GM23338 (cell line): ENCODE data around the gene DIP2C.

Experiments used
- EZH2 ChIP-seq: fragments of 200-600 bp; sonication (generic); IDR thresholded peaks from one replicate; pipeline ENCODE4 v1.8.0; 2017; ENCODE audit warnings: antibody characterized with exemption, mild to moderate bottlenecking, low read depth; ENCODE audit not compliant: unreplicated experiment
- EZH2phosphoT487 ChIP-seq: fragments of 200-600 bp; sonication (generic); IDR thresholded peaks from one replicate; pipeline ENCODE4 v1.8.1; 2018; ENCODE audit warnings: antibody characterized with exemption; ENCODE audit not compliant: unreplicated experiment
- TF ChIP-seq, protein P1 (sequence below), 2 experiments: fragments of 200-600 bp in 1 of 2; sonication (generic) in 1 of 2; conservative IDR thresholded peaks; 2 replicates each; pipeline versions ENCODE4 v1.5.1 to v1.6.1; 2016 to 2017; ENCODE audit warnings: antibody characterized with exemption in 2 of 2, low read depth in 2 of 2, mild to moderate bottlenecking in 2 of 2, moderate library complexity in 1 of 2

DNA sequence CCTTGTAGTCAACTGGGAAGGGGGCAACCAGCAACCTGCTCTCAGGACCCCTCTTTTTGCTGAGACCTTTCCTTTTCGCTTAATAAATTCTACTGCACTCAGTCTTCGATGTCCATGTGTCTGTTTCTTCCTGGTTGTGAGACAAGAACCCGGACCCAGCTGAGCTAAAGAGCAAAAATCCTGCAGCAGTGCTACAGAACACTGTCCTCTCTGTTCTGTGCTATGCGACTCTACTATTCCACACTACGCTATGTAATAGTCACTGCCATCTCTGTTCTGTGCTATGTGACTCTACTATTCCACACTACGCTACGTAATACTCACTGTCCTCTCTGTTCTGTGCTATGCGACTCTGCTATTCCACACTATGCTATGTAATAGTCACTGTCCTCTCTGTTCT, 34.3 kb downstream of the DIP2C start:
- TF ChIP-seq, protein P1, sequence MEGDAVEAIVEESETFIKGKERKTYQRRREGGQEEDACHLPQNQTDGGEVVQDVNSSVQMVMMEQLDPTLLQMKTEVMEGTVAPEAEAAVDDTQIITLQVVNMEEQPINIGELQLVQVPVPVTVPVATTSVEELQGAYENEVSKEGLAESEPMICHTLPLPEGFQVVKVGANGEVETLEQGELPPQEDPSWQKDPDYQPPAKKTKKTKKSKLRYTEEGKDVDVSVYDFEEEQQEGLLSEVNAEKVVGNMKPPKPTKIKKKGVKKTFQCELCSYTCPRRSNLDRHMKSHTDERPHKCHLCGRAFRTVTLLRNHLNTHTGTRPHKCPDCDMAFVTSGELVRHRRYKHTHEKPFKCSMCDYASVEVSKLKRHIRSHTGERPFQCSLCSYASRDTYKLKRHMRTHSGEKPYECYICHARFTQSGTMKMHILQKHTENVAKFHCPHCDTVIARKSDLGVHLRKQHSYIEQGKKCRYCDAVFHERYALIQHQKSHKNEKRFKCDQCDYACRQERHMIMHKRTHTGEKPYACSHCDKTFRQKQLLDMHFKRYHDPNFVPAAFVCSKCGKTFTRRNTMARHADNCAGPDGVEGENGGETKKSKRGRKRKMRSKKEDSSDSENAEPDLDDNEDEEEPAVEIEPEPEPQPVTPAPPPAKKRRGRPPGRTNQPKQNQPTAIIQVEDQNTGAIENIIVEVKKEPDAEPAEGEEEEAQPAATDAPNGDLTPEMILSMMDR (conservative IDR thresholded peaks at IDR 0.05; ENCODE audit: low read depth in 2 of 2) = no peak
- TF ChIP-seq EZH2 = no peak
- TF ChIP-seq EZH2phosphoT487 = no peak
